SU-DHL-6 (cell line): ENCODE measurements around the gene TCERG1.

ENCODE experiments used
- H2AFZ ChIP-seq: fragments of 200-600 bp; sonication (generic); 2 replicates; pipeline ENCODE4 v1.6.1; 2014; ENCODE audit warnings: low read depth, mild to moderate bottlenecking, moderate library complexity, mixed read lengths, antibody characterized with exemption, low read length; ENCODE audit not compliant: severe bottlenecking
- H3F3A ChIP-seq: fragments of 200-600 bp; shearing (Covaris generic); 2 replicates; pipeline ENCODE4 v1.6.0; 2016; ENCODE audit warnings: antibody characterized with exemption, mild to moderate bottlenecking; ENCODE audit not compliant: insufficient read depth
- H3K27ac ChIP-seq: fragments of 200-600 bp; sonication (generic); 2 replicates; pipeline ENCODE4 v1.5.1; 2016; ENCODE audit warnings: low read depth, mild to moderate bottlenecking, low read length, moderate library complexity, mixed read lengths
- H3K27me3 ChIP-seq: fragments of 200-600 bp; sonication (generic), shearing (Covaris generic); 2 replicates; pipeline ENCODE4 v1.6.0; 2014; ENCODE audit warnings: mild to moderate bottlenecking, low read length
- H3K36me3 ChIP-seq: fragments of 200-600 bp; sonication (generic); 2 replicates; pipeline ENCODE4 v1.6.1; 2014; ENCODE audit warnings: mild to moderate bottlenecking, low read length, mixed read lengths
- H3K4me2 ChIP-seq: fragments of 300-600, 200-600 bp; shearing (Covaris generic), sonication (generic); 2 replicates; pipeline ENCODE4 v1.6.0; 2014; ENCODE audit warnings: low read length, low read depth, mild to moderate bottlenecking; ENCODE audit not compliant: poor library complexity, severe bottlenecking
- H3K4me3 ChIP-seq: fragments of 200-600 bp; sonication (generic); 2 replicates; pipeline ENCODE4 v1.5.1; 2014; ENCODE audit warnings: antibody characterized with exemption, low read length, mild to moderate bottlenecking, mixed read lengths; ENCODE audit not compliant: insufficient read depth, poor library complexity, severe bottlenecking
- H3K79me2 ChIP-seq: fragments of 200-600 bp; sonication (generic); 2 replicates; pipeline ENCODE4 v1.6.1; 2014; ENCODE audit warnings: mild to moderate bottlenecking, low read length, moderate library complexity; ENCODE audit not compliant: insufficient read depth
- H3K9ac ChIP-seq: fragments of 200-600 bp; sonication (generic); 2 replicates; pipeline ENCODE4 v1.7.0; 2014; ENCODE audit warnings: mild to moderate bottlenecking, low read length
- H3K9me2 ChIP-seq: fragments of 200-600 bp; sonication (generic); replicated peaks from 2 replicates; pipeline ENCODE4 v1.6.1; 2014; ENCODE audit warnings: low read length; ENCODE audit not compliant: insufficient read depth
- H3K9me3 ChIP-seq: fragments of 200-600 bp; sonication (generic); 2 replicates; pipeline ENCODE4 v1.6.1; 2014; ENCODE audit warnings: low read length, mixed read lengths; ENCODE audit not compliant: insufficient read depth
- H4K20me1 ChIP-seq: fragments of 200-600 bp; sonication (generic); 2 replicates; pipeline ENCODE4 v1.6.1; 2014; ENCODE audit warnings: low read depth, mild to moderate bottlenecking, antibody characterized with exemption, low read length, moderate library complexity, mixed read lengths
- CTCF ChIP-seq: fragments of 200-600 bp; sonication (generic); IDR thresholded peaks from one replicate; pipeline ENCODE4 v1.5.1; 2017; ENCODE audit warnings: antibody characterized with exemption, mild to moderate bottlenecking, low read length, moderate library complexity; ENCODE audit not compliant: insufficient read depth, poor library complexity, severe bottlenecking
- EZH2phosphoT487 ChIP-seq: fragments of 200-600 bp; sonication (generic), shearing (Covaris generic); conservative IDR thresholded peaks from 2 replicates; pipeline ENCODE4 v1.6.1; 2018; ENCODE audit warnings: mild to moderate bottlenecking, antibody characterized with exemption, low read length, moderate library complexity, mixed read lengths

The TCERG1 gene

GRCh38 chr5:146427619-146427997 lies 19.5 kb upstream of the TCERG1 start:
- H3K9me2 ChIP-seq, result no peaks in the 10 kb centered on the region
- TF ChIP-seq CTCF (no peak), EZH2phosphoT487 (no peak)
- H3K4me3 ChIP-seq, result no peak overlapping the region
- no peak overlapping the region for H3K27ac ChIP-seq
- no peaks in the 10 kb centered on the region for H3K79me2 ChIP-seq
- H3K36me3 ChIP-seq, result no peaks in the 10 kb centered on the region
- H3K4me2 ChIP-seq, result no peak overlapping the region
- no peaks in the 10 kb centered on the region for H3K27me3 ChIP-seq
- H2AFZ ChIP-seq, result no peak overlapping the region
- no peaks in the 10 kb centered on the region for H4K20me1 ChIP-seq
- H3F3A ChIP-seq, result no peaks in the 10 kb centered on the region
- H3K9me3 ChIP-seq, result no peaks in the 10 kb centered on the region
- H3K9ac ChIP-seq, result no peak overlapping the region

GRCh38 chr5:146428658-146429057 lies 18.5 kb upstream of the TCERG1 start:
- no peaks in the 10 kb centered on the region for H3F3A ChIP-seq
- no peaks in the 10 kb centered on the region for H4K20me1 ChIP-seq
- no peak overlapping the region for H3K9ac ChIP-seq
- no peaks in the 10 kb centered on the region for H3K79me2 ChIP-seq
- no peak overlapping the region for H3K27ac ChIP-seq
- no peak overlapping the region for H2AFZ ChIP-seq
- no peaks in the 10 kb centered on the region for H3K9me3 ChIP-seq
- H3K36me3 ChIP-seq, result no peaks in the 10 kb centered on the region
- no peaks in the 10 kb centered on the region for H3K9me2 ChIP-seq
- no peak overlapping the region for H3K4me2 ChIP-seq
- TF ChIP-seq EZH2phosphoT487, result no peak
- TF ChIP-seq CTCF, result no peak
- no peaks in the 10 kb centered on the region for H3K27me3 ChIP-seq
- H3K4me3 ChIP-seq, result no peak overlapping the region

GRCh38 chr5:146440353-146440752 lies 6.8 kb upstream of the TCERG1 start:
- TF ChIP-seq EZH2phosphoT487, result no peak
- H3K9me3 ChIP-seq, result no peaks in the 10 kb centered on the region

GRCh38 chr5:146440870-146441495 lies 6.2 kb upstream of the TCERG1 start:
- Histone ChIP-seq H2AFZ (no peak overlapping the region), H3K9me2 (no peaks in the 10 kb centered on the region), H3K27ac (no peak overlapping the region), H4K20me1 (no peaks in the 10 kb centered on the region), H3K4me3 (no peak overlapping the region), H3K4me2 (no peak overlapping the region), H3F3A (no peaks in the 10 kb centered on the region), H3K9me3 (no peaks in the 10 kb centered on the region), H3K27me3 (no peaks in the 10 kb centered on the region), H3K36me3 (no peaks in the 10 kb centered on the region), H3K9ac (no peak overlapping the region), H3K79me2 (no peaks in the 10 kb centered on the region)
- TF ChIP-seq CTCF (no peak), EZH2phosphoT487 (no peak)

More at GRCh38 chr5:146440353-146440752, 6.8 kb upstream of the TCERG1 start:
- Histone ChIP-seq H2AFZ (no peak overlapping the region), H3K4me3 (no peak overlapping the region), H3K27ac (no peak overlapping the region), H3F3A (no peaks in the 10 kb centered on the region), H4K20me1 (no peaks in the 10 kb centered on the region), H3K79me2 (no peaks in the 10 kb centered on the region), H3K9ac (no peak overlapping the region), H3K27me3 (no peaks in the 10 kb centered on the region), H3K36me3 (no peaks in the 10 kb centered on the region), H3K4me2 (no peak overlapping the region), H3K9me2 (no peaks in the 10 kb centered on the region)
